BE2C (cell line): Measurements from ENCODE around the gene ASTN2.

Experiments
- DNase-seq: peaks from one replicate; pipeline ENCODE4 v3.0.0-alpha.2; 2020
- H3K27me3 ChIP-seq: fragments of 250-450 bp; sonication (Bioruptor Pico); 2 replicates; pipeline ENCODE4 v1.5.1; 2020; ENCODE audit warnings: mild to moderate bottlenecking
- H3K36me3 ChIP-seq: fragments of 250-450 bp; sonication (Bioruptor Pico); 2 replicates; pipeline ENCODE4 v1.5.1; 2020; ENCODE audit warnings: mild to moderate bottlenecking
- H3K4me1 ChIP-seq: fragments of 250-450 bp; sonication (Bioruptor Pico); 2 replicates; pipeline ENCODE4 v1.5.1; 2020
- H3K4me3 ChIP-seq: 2 replicates; pipeline ENCODE4 v1.5.1; 2011; ENCODE audit warnings: low read depth, low read length
- H3K9me3 ChIP-seq: fragments of 250-450 bp; sonication (Bioruptor Pico); 2 replicates; pipeline ENCODE4 v1.5.1; 2020
- CTCF ChIP-seq: IDR thresholded peaks from 2 replicates; pipeline ENCODE4 v1.5.1; 2012; ENCODE audit warnings: mild to moderate bottlenecking, low read depth, low read length

ASTN2 gene

GRCh38 chr9:116382053-116382452, 1032.8 kb downstream of the ASTN2 start:
- no peaks in the 10 kb centered on the region for H3K36me3 ChIP-seq
- H3K4me3 ChIP-seq: no peak overlapping the region
- DNase-seq: no peak

GRCh38 chr9:116381350-116381749, 1033.5 kb downstream of the ASTN2 start:
- Histone ChIP-seq H3K27me3 (no peaks in the 10 kb centered on the region), H3K36me3 (no peaks in the 10 kb centered on the region), H3K4me1 (no peaks in the 10 kb centered on the region; the same call in 1 of the 2 replicates), H3K9me3 (no peaks in the 10 kb centered on the region), H3K4me3 (no peak overlapping the region)
- TF ChIP-seq CTCF: no peak
- DNase-seq: no peak

More at GRCh38 chr9:116382053-116382452, 1032.8 kb downstream of the ASTN2 start:
- H3K27me3 ChIP-seq: no peaks in the 10 kb centered on the region
- H3K4me1 ChIP-seq: no peaks in the 10 kb centered on the region; the same call in 1 of the 2 replicates
- no peak for TF ChIP-seq CTCF
- no peaks in the 10 kb centered on the region for H3K9me3 ChIP-seq

DNA sequence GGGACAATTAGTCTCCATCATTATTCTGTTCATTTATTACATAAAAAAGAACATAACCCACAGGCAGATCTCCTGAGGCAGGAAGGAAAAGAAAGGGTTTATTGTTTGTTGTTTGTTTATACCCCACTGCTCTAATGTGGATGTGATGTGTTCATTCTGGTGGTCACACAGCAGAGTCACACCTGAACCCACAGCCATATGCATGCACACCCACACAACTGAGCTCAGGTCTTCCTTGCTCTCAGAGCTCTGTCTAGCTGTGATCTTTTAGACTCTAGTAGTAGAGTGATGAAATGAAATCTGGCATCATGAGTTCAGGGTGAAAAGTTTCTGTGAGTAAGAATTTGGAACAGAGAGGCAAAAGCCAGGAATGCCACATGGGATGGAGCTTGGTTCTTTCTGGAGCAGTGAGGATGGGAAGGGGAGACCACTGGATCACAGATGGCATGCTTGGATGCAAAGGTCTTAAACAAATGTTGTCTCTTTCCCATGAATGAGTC, 1034.3 kb downstream of the ASTN2 start:
- Histone ChIP-seq H3K4me3 (no peak overlapping the region), H3K4me1 (no peaks in the 10 kb centered on the region; the same call in 1 of the 2 replicates), H3K9me3 (no peaks in the 10 kb centered on the region), H3K36me3 (no peaks in the 10 kb centered on the region), H3K27me3 (no peaks in the 10 kb centered on the region)
- TF ChIP-seq CTCF: no peak
- no peak for DNase-seq

- Histone ChIP-seq H3K36me3 (no peaks in the 10 kb centered on the region), H3K27me3 (no peaks in the 10 kb centered on the region), H3K9me3 (no peaks in the 10 kb centered on the region), H3K4me1 (no peaks in the 10 kb centered on the region; the same call in 1 of the 2 replicates), H3K4me3 (no peak overlapping the region)
- DNase-seq: no peak
- no peak for TF ChIP-seq CTCF
Observed at GRCh38 chr9:116379821-116380220, 1035.0 kb downstream of the ASTN2 start.

DNA sequence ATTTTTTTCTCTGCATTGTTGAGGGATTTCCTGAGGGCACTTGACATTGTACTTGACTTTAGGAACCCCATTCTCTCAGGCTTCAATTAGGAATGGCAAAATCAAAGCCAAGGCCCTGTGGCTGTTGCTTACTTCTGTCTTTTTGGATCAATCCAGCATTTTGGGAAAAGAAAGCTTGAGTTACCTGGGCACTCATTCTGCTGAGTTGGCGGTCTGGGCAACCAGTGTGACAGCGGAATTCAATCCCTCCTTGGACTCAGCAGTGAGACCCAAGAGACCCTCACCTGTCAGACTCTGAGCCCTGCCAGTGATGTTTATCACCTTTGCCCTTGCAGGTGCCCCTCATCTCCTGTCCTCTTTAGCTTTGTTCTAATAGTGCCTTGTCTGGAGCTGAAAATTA, 1036.0 kb downstream of the ASTN2 start:
- Histone ChIP-seq H3K27me3 (no peaks in the 10 kb centered on the region), H3K36me3 (no peaks in the 10 kb centered on the region; the same call in 1 of the 2 replicates), H3K4me1 (no peaks in the 10 kb centered on the region; the same call in 1 of the 2 replicates), H3K4me3 (no peak overlapping the region), H3K9me3 (no peaks in the 10 kb centered on the region)
- no peak for TF ChIP-seq CTCF
- no peak for DNase-seq

DNA sequence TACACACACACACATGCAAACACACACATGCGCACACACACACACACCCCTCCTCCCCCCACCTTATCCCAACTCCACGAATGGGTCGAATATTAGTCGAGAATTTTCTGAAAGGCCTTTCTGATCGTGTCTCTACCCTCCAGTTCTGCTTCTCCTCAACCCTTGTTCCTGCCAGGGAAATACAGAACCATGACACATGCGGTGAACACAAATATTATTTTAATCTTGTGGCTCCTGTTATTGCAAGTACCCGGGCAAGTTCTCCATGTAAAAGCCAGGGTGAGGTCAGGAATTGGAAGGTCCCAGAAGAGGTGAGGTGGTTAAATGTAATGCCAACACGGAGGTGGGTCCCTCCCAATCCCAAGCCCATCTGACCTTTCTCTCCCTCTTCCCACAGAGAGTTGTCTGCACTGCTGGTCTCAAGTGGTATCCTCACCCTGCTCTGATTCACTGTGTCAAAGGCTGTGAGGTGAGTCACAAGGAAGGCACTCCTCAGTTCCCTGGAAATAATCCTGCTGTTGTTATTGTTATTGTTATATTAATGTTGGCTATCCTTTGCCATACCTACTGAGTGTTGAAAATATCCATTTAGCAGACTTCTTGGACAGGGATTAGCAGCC, 1037.6 kb downstream of the ASTN2 start:
- DNase-seq: no peak

More for the DNA sequence above, 1037.6 kb downstream of the ASTN2 start:
- H3K4me3 ChIP-seq: no peak overlapping the region
- no peaks in the 10 kb centered on the region; the same call in 1 of the 2 replicates for H3K4me1 ChIP-seq
- H3K27me3 ChIP-seq: no peaks in the 10 kb centered on the region
- H3K36me3 ChIP-seq: no peaks in the 10 kb centered on the region; the same call in 1 of the 2 replicates
- H3K9me3 ChIP-seq: no peaks in the 10 kb centered on the region
- TF ChIP-seq CTCF: no peak
